Stimulated activated CD8-positive, alpha-beta memory T cell treated with anti-CD3 and anti-CD28 coated beads, Interleukin-2, amount 100 ng/mL, for 1 hour (primary cell): ENCODE data around the gene HHLA2.
"Not testable (repeated sequence)": the region's sequence is repeated elsewhere in the genome, so short reads cannot be mapped to it uniquely, and the experiment has no call there.

Source experiments
- DNase-seq, 2 donors: peaks; one replicate each; pipeline ENCODE4 v3.0.0-alpha.2; 2020; ENCODE audit warnings: low read depth in 2 of 2

Gene HHLA2

GRCh38 chr3:108296239-108296638, at the start of gene HHLA2:
HHLA2 (plus strand) TSS chr3:108296548; CDS start chr3:108351814, 55,266 bp downstream.
- DNase-seq = no peak

- DNase-seq = no peak
These were observed 45.7 kb upstream of the HHLA2 start for GRCh38 chr3:108250626-108251025.

GRCh38 chr3:108251265-108251664, 45.1 kb upstream of the HHLA2 start:
- DNase-seq = no peak

- no peak for DNase-seq
These were observed 44.5 kb upstream of the HHLA2 start for GRCh38 chr3:108251844-108252243.

- no peak for DNase-seq
These were observed 41.2 kb upstream of the HHLA2 start for GRCh38 chr3:108255131-108255530.

GRCh38 chr3:108264534-108265298, 31.6 kb upstream of the HHLA2 start:
- not testable (repeated sequence) for DNase-seq

- DNase-seq = not testable (repeated sequence)
These were observed 28.1 kb upstream of the HHLA2 start for GRCh38 chr3:108268235-108268634.

GRCh38 chr3:108271626-108272025, 24.7 kb upstream of the HHLA2 start:
- DNase-seq = no peak

- DNase-seq = not testable (repeated sequence)
These were observed 17.3 kb upstream of the HHLA2 start for GRCh38 chr3:108279066-108279465.

- no peak for DNase-seq
These were observed 15.9 kb upstream of the HHLA2 start for GRCh38 chr3:108280476-108280875.

- no peak for DNase-seq
These were observed 14.7 kb upstream of the HHLA2 start for GRCh38 chr3:108281670-108282069.

GRCh38 chr3:108283006-108283405, 13.3 kb upstream of the HHLA2 start:
- DNase-seq = no peak

- no peak for DNase-seq
These were observed 12.4 kb upstream of the HHLA2 start for GRCh38 chr3:108283989-108284388.

- no peak for DNase-seq
These were observed 11.2 kb upstream of the HHLA2 start for GRCh38 chr3:108285176-108285575.

- no peak for DNase-seq
These were observed 9.2 kb upstream of the HHLA2 start for GRCh38 chr3:108287146-108287545.

GRCh38 chr3:108288193-108288592, 8.2 kb upstream of the HHLA2 start:
- DNase-seq = not testable (repeated sequence)

GRCh38 chr3:108289159-108289558, 7.2 kb upstream of the HHLA2 start:
- DNase-seq = no peak

- no peak for DNase-seq
These were observed 3.9 kb upstream of the HHLA2 start for GRCh38 chr3:108292450-108292849.

GRCh38 chr3:108292905-108293328, 3.4 kb upstream of the HHLA2 start:
- no peak for DNase-seq

- DNase-seq = no peak
These were observed 2.5 kb upstream of the HHLA2 start for GRCh38 chr3:108293858-108294257.

GRCh38 chr3:108295421-108296175, 750 bp upstream of the HHLA2 start:
- no peak for DNase-seq

GRCh38 chr3:108297647-108298046, 1.3 kb downstream of the HHLA2 start:
- DNase-seq = no peak

- DNase-seq = no peak
These were observed 1.7 kb downstream of the HHLA2 start for GRCh38 chr3:108298056-108298455.
